ENCODE results near the gene CIB1. TPM values are rescaled to one million over a fixed set of nuclear protein-coding genes. Genes with fewer than 3 reads are reported as not detected.

CIB1 gene
- total and polyA plus RNA-seq, 4 donors: 11.5 to 32.9 (median 29.0) TPM

Small RNA genes lying within 50 kb of the gene (small RNA-seq; reads per million reads assigned to genes)
- not detected for gene AC091167.3 (ENCODE audit: low replicate concordance)

Other genes with a start within 250 kb of the CIB1 start
- gene ZNF710, start 232.6 kb downstream of the CIB1 start, total RNA-seq: 10 to 100 TPM in 1 of 2 donors, 1 to 10 TPM in 1; 5.3 to 11.4 TPM
- 10 to 100 TPM; 23.6 to 33.0 TPM for gene ZNF710, start 232.6 kb downstream of the CIB1 start, polyA plus RNA-seq (ENCODE audit: insufficient read length in 2 of 2)
- 100 to 1,000 TPM in 1 of 2 donors, 10 to 100 TPM in 1; 65.5 to 111 TPM for gene IDH2, start 131.5 kb downstream of the CIB1 start, total RNA-seq
- gene IDH2, start 131.5 kb downstream of the CIB1 start, polyA plus RNA-seq (ENCODE audit: insufficient read length in 2 of 2): 100 to 1,000 TPM; 141 to 144 TPM
- 10 to 100 TPM; 12.5 to 40.4 TPM for gene SEMA4B, start 32.6 kb downstream of the CIB1 start, total RNA-seq
- gene SEMA4B, start 32.6 kb downstream of the CIB1 start, polyA plus RNA-seq (ENCODE audit: insufficient read length in 2 of 2): 10 to 100 TPM; 49.1 to 67.6 TPM
- 1 to 10 TPM; 6.0 to 7.3 TPM for gene GDPGP1, start 268 bp upstream of the CIB1 start, total RNA-seq
- 1 to 10 TPM; 3.7 to 7.8 TPM for gene GDPGP1, start 268 bp upstream of the CIB1 start, polyA plus RNA-seq (ENCODE audit: insufficient read length in 2 of 2)
- under 1 TPM; 0.28 to 0.30 TPM for gene TTLL13, start 15.6 kb upstream of the CIB1 start, total RNA-seq
- under 1 TPM; 0.30 to 0.51 TPM for gene TTLL13, start 15.6 kb upstream of the CIB1 start, polyA plus RNA-seq (ENCODE audit: insufficient read length in 2 of 2)
- gene NGRN, start 31.7 kb upstream of the CIB1 start, total RNA-seq: 100 to 1,000 TPM; 154 to 180 TPM
- 100 to 1,000 TPM; 323 to 356 TPM for gene NGRN, start 31.7 kb upstream of the CIB1 start, polyA plus RNA-seq (ENCODE audit: insufficient read length in 2 of 2)
- gene ZNF774, start 118.3 kb upstream of the CIB1 start, total RNA-seq: 1 to 10 TPM; 5.3 to 6.6 TPM
- 10 to 100 TPM in 1 of 2 donors, 1 to 10 TPM in 1; 8.3 to 13.4 TPM for gene ZNF774, start 118.3 kb upstream of the CIB1 start, polyA plus RNA-seq (ENCODE audit: insufficient read length in 2 of 2)
- 100 to 1,000 TPM; 107 to 126 TPM for gene IQGAP1, start 154.3 kb upstream of the CIB1 start, total RNA-seq
- 10 to 100 TPM; 33.8 to 46.3 TPM for gene IQGAP1, start 154.3 kb upstream of the CIB1 start, polyA plus RNA-seq (ENCODE audit: insufficient read length in 2 of 2)

Measured in spinal cord (tissue), 4 donors.